ENCODE measurements around the gene SCAI.

DNA sequence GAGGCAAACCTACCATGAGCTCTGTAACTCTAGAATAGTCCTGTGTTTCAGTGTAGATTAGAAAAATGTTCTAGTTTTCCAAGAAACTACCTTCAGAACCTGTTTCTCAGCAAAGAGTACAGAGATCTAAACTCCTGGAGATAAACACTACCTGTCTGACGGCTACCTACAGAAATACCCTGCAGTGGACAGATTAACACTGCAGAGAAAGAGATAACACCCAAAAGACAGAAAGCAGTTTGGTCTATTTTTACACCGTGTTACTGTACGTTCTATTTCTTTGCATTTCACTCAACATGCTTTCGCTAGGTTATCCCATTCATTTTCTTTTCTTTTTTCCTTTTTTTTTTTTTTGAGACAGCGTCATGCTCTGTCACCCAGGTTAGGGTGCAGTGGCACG, 11.6 kb downstream of the SCAI start:
- TF ChIP-seq ARNTL (CRISPR knock-in tag; IDR thresholded peaks at IDR 0.05; ENCODE audit: borderline replicate concordance, low read depth) (no peak), GLIS3 (CRISPR knock-in tag; IDR thresholded peaks at IDR 0.05) (no peak)
- TF ChIP-seq, protein P1, sequence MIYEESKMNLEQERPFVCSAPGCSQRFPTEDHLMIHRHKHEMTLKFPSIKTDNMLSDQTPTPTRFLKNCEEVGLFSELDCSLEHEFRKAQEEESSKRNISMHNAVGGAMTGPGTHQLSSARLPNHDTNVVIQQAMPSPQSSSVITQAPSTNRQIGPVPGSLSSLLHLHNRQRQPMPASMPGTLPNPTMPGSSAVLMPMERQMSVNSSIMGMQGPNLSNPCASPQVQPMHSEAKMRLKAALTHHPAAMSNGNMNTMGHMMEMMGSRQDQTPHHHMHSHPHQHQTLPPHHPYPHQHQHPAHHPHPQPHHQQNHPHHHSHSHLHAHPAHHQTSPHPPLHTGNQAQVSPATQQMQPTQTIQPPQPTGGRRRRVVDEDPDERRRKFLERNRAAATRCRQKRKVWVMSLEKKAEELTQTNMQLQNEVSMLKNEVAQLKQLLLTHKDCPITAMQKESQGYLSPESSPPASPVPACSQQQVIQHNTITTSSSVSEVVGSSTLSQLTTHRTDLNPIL (CRISPR knock-in tag; IDR thresholded peaks at IDR 0.05; ENCODE audit: low read depth) = no peak

Measured in SK-N-SH treated with all-trans-retinoic acid at 6 μM for 48 hours (cell line).